Loucy (cell line): ENCODE data around the gene DAD1.

Source experiments
- H2AFZ ChIP-seq: fragments of 200-600 bp; sonication (generic); 2 replicates; pipeline ENCODE4 v1.6.0; 2016; ENCODE audit warnings: antibody characterized with exemption, mild to moderate bottlenecking, low read length, moderate library complexity
- H3F3A ChIP-seq: fragments of 200-600 bp; 2 replicates; pipeline ENCODE4 v1.6.0; 2016; ENCODE audit warnings: antibody characterized with exemption, low read depth, mild to moderate bottlenecking
- H3K27me3 ChIP-seq: fragments of 200-600 bp; sonication (generic); 2 replicates; pipeline ENCODE4 v1.6.1; 2014; ENCODE audit warnings: low read length, mild to moderate bottlenecking; ENCODE audit not compliant: insufficient read depth, poor library complexity, severe bottlenecking
- H3K36me3 ChIP-seq: fragments of 200-600 bp; sonication (generic); 2 replicates; pipeline ENCODE4 v1.6.1; 2016; ENCODE audit warnings: low read length; ENCODE audit not compliant: insufficient read depth
- H3K4me1 ChIP-seq: fragments of 200-600 bp; sonication (generic); 2 replicates; pipeline ENCODE4 v1.5.1; 2014; ENCODE audit warnings: low read length, mild to moderate bottlenecking; ENCODE audit not compliant: insufficient read depth, poor library complexity, severe bottlenecking
- H3K4me2 ChIP-seq: fragments of 200-600 bp; sonication (generic); 2 replicates; pipeline ENCODE4 v1.6.0; 2014; ENCODE audit warnings: antibody characterized with exemption, low read length, low read depth, mild to moderate bottlenecking; ENCODE audit not compliant: poor library complexity, severe bottlenecking
- H3K4me3 ChIP-seq: fragments of 200-600 bp; sonication (generic); 2 replicates; pipeline ENCODE4 v1.5.1; 2014; ENCODE audit warnings: low read length, mild to moderate bottlenecking, mixed read lengths; ENCODE audit not compliant: poor library complexity, severe bottlenecking
- H3K79me2 ChIP-seq: fragments of 200-600 bp; sonication (generic); 2 replicates; pipeline ENCODE4 v1.6.1; 2014; ENCODE audit warnings: low read length; ENCODE audit not compliant: insufficient read depth
- H3K9ac ChIP-seq: fragments of 200-600 bp; sonication (generic); 2 replicates; pipeline ENCODE4 v1.6.0; 2014; ENCODE audit warnings: mild to moderate bottlenecking, low read depth, low read length, moderate library complexity; ENCODE audit not compliant: poor library complexity, severe bottlenecking
- H3K9me2 ChIP-seq: fragments of 200-600 bp; sonication (generic); replicated peaks from 2 replicates; pipeline ENCODE4 v1.6.1; 2016; ENCODE audit warnings: low read depth, low read length, mixed read lengths
- H3K9me3 ChIP-seq: fragments of 200-600 bp; sonication (generic); 2 replicates; pipeline ENCODE4 v1.6.1; 2014; ENCODE audit warnings: mild to moderate bottlenecking, antibody characterized with exemption, low read length, low read depth; ENCODE audit not compliant: insufficient read depth
- H4K20me1 ChIP-seq: fragments of 200-600 bp; sonication (generic); 2 replicates; pipeline ENCODE4 v1.6.0; 2014; ENCODE audit warnings: antibody characterized with exemption, low read length, mild to moderate bottlenecking; ENCODE audit not compliant: insufficient read depth, poor library complexity, severe bottlenecking
- CTCF ChIP-seq: fragments of 200-600 bp; sonication (generic); conservative IDR thresholded peaks from 2 replicates; pipeline ENCODE4 v1.5.1; 2014; ENCODE audit warnings: mild to moderate bottlenecking, antibody characterized with exemption, low read length
- EZH2phosphoT487 ChIP-seq: fragments of 200-600 bp; IDR thresholded peaks from 2 replicates; pipeline ENCODE4 v1.6.1; 2018; ENCODE audit warnings: antibody characterized with exemption, mild to moderate bottlenecking, moderate library complexity, borderline replicate concordance

Gene DAD1

GRCh38 chr14:22630066-22630465 is 41.0 kb upstream of the DAD1 start:
- no peak overlapping the region for H3K4me2 ChIP-seq
- TF ChIP-seq EZH2phosphoT487 (no peak), CTCF (no peak)

GRCh38 chr14:22629361-22629760 is 40.3 kb upstream of the DAD1 start:
- no peaks in the 10 kb centered on the region for H3K9me3 ChIP-seq
- no peaks in the 10 kb centered on the region for H3K4me1 ChIP-seq
- no peak overlapping the region for H2AFZ ChIP-seq
- H3K36me3 ChIP-seq: no peaks in the 10 kb centered on the region
- H3K27me3 ChIP-seq: peaks cover 3% of the 10 kb centered on the region
- no peaks in the 10 kb centered on the region for H4K20me1 ChIP-seq
- no peaks in the 10 kb centered on the region for H3K9me2 ChIP-seq
- H3K4me3 ChIP-seq: no peak overlapping the region
- TF ChIP-seq CTCF: no peak
- TF ChIP-seq EZH2phosphoT487: no peak
- no peak overlapping the region for H3K4me2 ChIP-seq
- no peaks in the 10 kb centered on the region for H3F3A ChIP-seq
- H3K9ac ChIP-seq: no peak overlapping the region
- no peaks in the 10 kb centered on the region for H3K79me2 ChIP-seq

More at GRCh38 chr14:22630066-22630465, 41.0 kb upstream of the DAD1 start:
- Histone ChIP-seq H3K4me1 (no peaks in the 10 kb centered on the region), H3K4me3 (no peak overlapping the region), H3K79me2 (no peaks in the 10 kb centered on the region), H4K20me1 (no peaks in the 10 kb centered on the region), H2AFZ (no peak overlapping the region), H3K36me3 (no peaks in the 10 kb centered on the region), H3K9me3 (no peaks in the 10 kb centered on the region), H3K9ac (no peak overlapping the region), H3K9me2 (no peaks in the 10 kb centered on the region), H3F3A (no peaks in the 10 kb centered on the region), H3K27me3 (peaks cover 3% of the 10 kb centered on the region)

DNA sequence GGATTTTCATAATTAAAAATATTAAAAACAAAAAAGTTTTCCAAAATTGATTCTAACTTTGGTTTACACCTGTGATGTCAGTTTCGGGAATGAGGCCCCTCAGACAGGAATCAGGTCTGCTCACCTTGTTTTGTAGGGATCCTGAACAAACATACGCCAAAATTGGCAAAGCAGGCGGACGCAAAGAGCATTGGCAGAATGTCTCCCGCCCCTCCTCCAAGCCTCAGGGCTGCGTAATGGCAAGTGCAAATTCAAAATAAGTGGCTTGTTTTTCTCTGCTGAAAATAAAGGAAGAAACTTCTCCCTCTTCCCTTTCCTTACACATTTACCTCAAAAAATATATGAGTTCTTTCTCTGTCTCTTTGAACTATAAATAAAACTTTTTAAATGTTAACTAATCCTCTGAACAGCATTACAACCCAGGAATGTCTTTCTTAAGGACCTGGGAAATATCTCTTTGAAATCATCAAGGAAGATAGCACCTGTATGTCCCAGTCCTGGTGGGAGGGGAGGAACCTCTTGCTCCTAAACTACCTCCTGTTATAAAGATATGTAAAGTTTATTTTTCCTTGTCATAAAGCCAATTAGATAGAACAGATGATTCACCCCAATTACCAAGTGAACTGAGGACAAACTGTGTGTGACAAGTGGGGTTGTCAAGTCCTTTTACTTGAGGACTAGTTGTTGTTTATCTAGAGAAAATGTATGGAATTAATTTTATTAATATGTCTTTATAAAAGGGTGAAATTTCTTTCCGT is 38.7 kb upstream of the DAD1 start:
- no peaks in the 10 kb centered on the region for H3F3A ChIP-seq
- no peaks in the 10 kb centered on the region for H3K79me2 ChIP-seq
- H3K4me2 ChIP-seq: no peak overlapping the region
- no peak overlapping the region for H2AFZ ChIP-seq
- no peaks in the 10 kb centered on the region for H3K36me3 ChIP-seq
- no peak for TF ChIP-seq CTCF
- TF ChIP-seq EZH2phosphoT487: no peak
- H3K4me1 ChIP-seq: peaks cover 6% of the 10 kb centered on the region
- H4K20me1 ChIP-seq: no peaks in the 10 kb centered on the region
- H3K9me3 ChIP-seq: no peaks in the 10 kb centered on the region
- no peak overlapping the region for H3K9ac ChIP-seq
- no peaks in the 10 kb centered on the region for H3K27me3 ChIP-seq
- H3K4me3 ChIP-seq: no peak overlapping the region
- no peaks in the 10 kb centered on the region for H3K9me2 ChIP-seq
